ENCODE measurements around the gene AZGP1.

DNA sequence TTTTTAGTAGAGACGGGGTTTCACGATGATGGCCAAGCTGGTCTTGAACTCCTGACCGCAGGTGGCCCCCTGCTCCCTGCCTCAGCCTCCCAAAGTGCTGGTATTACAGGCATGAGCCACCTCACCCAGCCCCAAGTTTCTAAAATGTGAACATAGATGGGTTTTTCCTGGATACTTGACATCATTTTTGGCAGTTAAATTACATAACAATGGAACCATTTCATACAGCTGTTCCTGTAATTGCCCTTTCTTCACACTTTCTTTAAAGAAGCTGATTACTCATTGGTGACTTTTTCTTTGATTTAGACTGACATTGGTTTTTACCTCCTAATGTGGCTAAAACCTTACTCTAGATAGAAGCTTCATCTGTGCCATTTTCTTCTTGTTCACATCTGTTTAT is 45.5 kb upstream of the AZGP1 start:
- TF ChIP-seq EZH2phosphoT487 (IDR thresholded peaks at IDR 0.05; ENCODE audit: low read length) (no peak), CTCF (IDR thresholded peaks at IDR 0.05; ENCODE audit: low read length) (no peak), EZH2 (optimal IDR thresholded peaks at IDR 0.05; ENCODE audit: low read depth, low read length) (no peak)

Measured in MM.1S (cell line).